Measurements from ENCODE around the gene NAIF1.

GRCh38 chr9:128073253-128073886 is 6.2 kb upstream of the NAIF1 start:
- TF ChIP-seq, protein P1, sequence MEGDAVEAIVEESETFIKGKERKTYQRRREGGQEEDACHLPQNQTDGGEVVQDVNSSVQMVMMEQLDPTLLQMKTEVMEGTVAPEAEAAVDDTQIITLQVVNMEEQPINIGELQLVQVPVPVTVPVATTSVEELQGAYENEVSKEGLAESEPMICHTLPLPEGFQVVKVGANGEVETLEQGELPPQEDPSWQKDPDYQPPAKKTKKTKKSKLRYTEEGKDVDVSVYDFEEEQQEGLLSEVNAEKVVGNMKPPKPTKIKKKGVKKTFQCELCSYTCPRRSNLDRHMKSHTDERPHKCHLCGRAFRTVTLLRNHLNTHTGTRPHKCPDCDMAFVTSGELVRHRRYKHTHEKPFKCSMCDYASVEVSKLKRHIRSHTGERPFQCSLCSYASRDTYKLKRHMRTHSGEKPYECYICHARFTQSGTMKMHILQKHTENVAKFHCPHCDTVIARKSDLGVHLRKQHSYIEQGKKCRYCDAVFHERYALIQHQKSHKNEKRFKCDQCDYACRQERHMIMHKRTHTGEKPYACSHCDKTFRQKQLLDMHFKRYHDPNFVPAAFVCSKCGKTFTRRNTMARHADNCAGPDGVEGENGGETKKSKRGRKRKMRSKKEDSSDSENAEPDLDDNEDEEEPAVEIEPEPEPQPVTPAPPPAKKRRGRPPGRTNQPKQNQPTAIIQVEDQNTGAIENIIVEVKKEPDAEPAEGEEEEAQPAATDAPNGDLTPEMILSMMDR (IDR thresholded peaks at IDR 0.05) = no peak
- no peak for TF ChIP-seq POLR2A (IDR thresholded peaks at IDR 0.05)
